IMR-90 (cell line): ENCODE data around the gene TMEM106A. TPM values are rescaled to one million over a fixed set of nuclear protein-coding genes. Genes with fewer than 3 reads are reported as not detected.

Experiments
- ATAC-seq: fragments of 200-7000 bp; cut with Tn5 transposase; 2 replicates; pipeline ENCODE4 v1.9.1; 2020; ENCODE audit warnings: low read depth, mild to moderate bottlenecking, moderate library complexity
- BruUV-seq: library from RNA; stranded (reverse); fragments of 400-500 nt; replicated peaks from 2 replicates; lab custom pipeline; 2021; lab: Mats Ljungman, UMichigan
- CTCF ChIA-PET: fragments of 300-600 bp; formaldehyde crosslinking; extraction: SDS; loops from one replicate; lab custom pipeline; 2021; ENCODE audit warnings: antibody characterized with exemption; lab: Yijun Ruan, JAX
- POLR2A ChIA-PET: fragments of 300-600 bp; sonication (Branson Sonifier 250); formaldehyde crosslinking; loops from one replicate; lab custom pipeline; 2022; ENCODE audit warnings: antibody characterized with exemption; ENCODE audit not compliant: unreplicated experiment; lab: Charles Lee
- DNase-seq: peaks from one replicate; pipeline ENCODE4 v3.0.0; 2013
- H2AFZ ChIP-seq: replicated peaks from 2 replicates; pipeline ENCODE3; 2013; ENCODE audit warnings: low read length, mild to moderate bottlenecking; ENCODE audit not compliant: poor library complexity
- H2AK5ac ChIP-seq: 2 replicates; pipeline ENCODE4 v1.6.1; 2013; ENCODE audit warnings: low read depth, low read length, inconsistent platforms
- H2AK9ac ChIP-seq: replicated peaks from 2 replicates; pipeline ENCODE3; 2013; ENCODE audit warnings: mild to moderate bottlenecking, low read depth, low read length, moderate library complexity; ENCODE audit not compliant: poor library complexity
- H2BK120ac ChIP-seq: 2 replicates; pipeline ENCODE4 v1.6.1; 2013; ENCODE audit warnings: low read depth, low read length, inconsistent platforms
- H2BK15ac ChIP-seq: 3 replicates; pipeline ENCODE4 v1.6.1; 2013; ENCODE audit warnings: low read depth, low read length, inconsistent platforms
- H2BK20ac ChIP-seq: 2 replicates; pipeline ENCODE4 v1.6.1; 2013; ENCODE audit warnings: low read depth, mild to moderate bottlenecking, inconsistent platforms, low read length, moderate library complexity
- H2BK5ac ChIP-seq: 2 replicates; pipeline ENCODE4 v1.6.1; 2013; ENCODE audit warnings: mild to moderate bottlenecking, low read depth, low read length, inconsistent platforms; ENCODE audit not compliant: poor library complexity, severe bottlenecking
- H3K14ac ChIP-seq: replicated peaks from 2 replicates; pipeline ENCODE4 v1.6.1; 2013; ENCODE audit warnings: low read depth, low read length, inconsistent platforms
- H3K18ac ChIP-seq: 2 replicates; pipeline ENCODE4 v1.6.1; 2013; ENCODE audit warnings: low read depth, low read length, control low read depth
- H3K23ac ChIP-seq: 2 replicates; pipeline ENCODE4 v1.6.1; 2013; ENCODE audit warnings: low read depth, low read length, inconsistent platforms
- H3K27ac ChIP-seq: 2 replicates; pipeline ENCODE4 v1.5.1; 2013; ENCODE audit warnings: mild to moderate bottlenecking, control low read depth, low read length; ENCODE audit not compliant: insufficient read depth
- H3K27me3 ChIP-seq: 2 replicates; pipeline ENCODE4 v1.6.1; 2013; ENCODE audit warnings: low read length; ENCODE audit not compliant: control insufficient read depth, insufficient read depth
- H3K36me3 ChIP-seq: 2 replicates; pipeline ENCODE4 v1.6.1; 2013; ENCODE audit warnings: low read length, mixed read lengths; ENCODE audit not compliant: control insufficient read depth, insufficient read depth
- H3K4ac ChIP-seq: 2 replicates; pipeline ENCODE4 v1.6.1; 2013; ENCODE audit warnings: low read depth, low read length, inconsistent platforms
- H3K4me1 ChIP-seq: 2 replicates; pipeline ENCODE4 v1.6.1; 2013; ENCODE audit warnings: low read length, mixed read lengths; ENCODE audit not compliant: control insufficient read depth, insufficient read depth
- H3K4me2 ChIP-seq: 2 replicates; pipeline ENCODE4 v1.6.1; 2013; ENCODE audit warnings: low read depth, mild to moderate bottlenecking, control low read depth, low read length, moderate library complexity
- H3K4me3 ChIP-seq: 2 replicates; pipeline ENCODE4 v1.5.1; 2013; ENCODE audit warnings: low read depth, mild to moderate bottlenecking, control low read depth, low read length, moderate library complexity; ENCODE audit not compliant: insufficient read depth
- H3K56ac ChIP-seq: 2 replicates; pipeline ENCODE4 v1.6.1; 2013; ENCODE audit warnings: low read length, inconsistent platforms; ENCODE audit not compliant: insufficient read depth; ENCODE audit errors: extremely low read depth
- H3K79me1 ChIP-seq, 2 experiments: 2 replicates each; pipeline ENCODE4 v1.6.1; 2013; ENCODE audit warnings: low read length in 2 of 2, inconsistent platforms in 1 of 2, low read depth in 1 of 2
- H3K9ac ChIP-seq: 2 replicates; pipeline ENCODE4 v1.6.1; 2013; ENCODE audit warnings: low read depth, low read length, control low read depth
- H3K9me1 ChIP-seq: 2 replicates; pipeline ENCODE4 v1.6.1; 2013; ENCODE audit warnings: low read length, inconsistent platforms; ENCODE audit not compliant: insufficient read depth
- H3K9me3 ChIP-seq: 2 replicates; pipeline ENCODE4 v1.6.1; 2013; ENCODE audit warnings: low read length; ENCODE audit not compliant: control insufficient read depth, insufficient read depth
- H4K20me1 ChIP-seq: 2 replicates; pipeline ENCODE4 v1.6.1; 2013; ENCODE audit warnings: low read length, inconsistent platforms; ENCODE audit not compliant: insufficient read depth
- H4K5ac ChIP-seq: 2 replicates; pipeline ENCODE4 v1.6.1; 2013; ENCODE audit warnings: mild to moderate bottlenecking, low read depth, low read length, control low read depth
- H4K8ac ChIP-seq, 2 experiments: 2 replicates each; pipeline ENCODE4 v1.6.1; 2013; ENCODE audit warnings: low read depth in 2 of 2, low read length in 2 of 2, control low read depth in 1 of 2, inconsistent platforms in 1 of 2
- H4K91ac ChIP-seq: 2 replicates; pipeline ENCODE4 v1.6.1; 2013; ENCODE audit warnings: low read depth, low read length, inconsistent platforms; ENCODE audit not compliant: insufficient read depth
- MAZ ChIP-seq: IDR thresholded peaks from 2 replicates; pipeline ENCODE4 v1.6.1; 2012; ENCODE audit warnings: low read depth, mild to moderate bottlenecking, low read length, improper control_type of control experiment, moderate library complexity, borderline replicate concordance
- POLR2A ChIP-seq: IDR thresholded peaks from 2 replicates; pipeline ENCODE4 v1.6.1; 2012; ENCODE audit warnings: mild to moderate bottlenecking, low read depth, low read length
- WGBS, 2 experiments: methylation state at CpG; one replicate each; pipeline versions ENCODE4 v1.1.5 to v1.1.7; 2013; ENCODE audit warnings: missing lambda C conversion rate in 2 of 2; ENCODE audit not compliant: insufficient read length in 1 of 2; ENCODE audit errors: extremely low coverage in 2 of 2; 5-methylcytosine and 5-hydroxymethylcytosine counted together
- dilution Hi-C: fragments of 300-500 bp; cut with HindIII; formaldehyde crosslinking; loops from one replicate; pipeline ENCODE4 v1.14.3; 2018; ENCODE audit warnings: low sequenced_read_pairs; ENCODE audit not compliant: unreplicated experiment
- in situ Hi-C: fragments of 300-500 bp; cut with MboI; formaldehyde crosslinking; loops from 3 replicates; pipeline ENCODE4 v1.14.3; 2019; ENCODE audit warnings: low sequenced_read_pairs, inconsistent platforms, mixed read lengths
- intact Hi-C: fragments of 100-400 bp; cut with micrococcal nuclease; formaldehyde crosslinking; loops from 2 replicates; pipeline ENCODE4 v1.10.0; 2022
- polyA plus RNA-seq, 3 experiments: library from polyadenylated mRNA; depleted of rRNA; stranded (reverse); fragments of >200 nt; gene quantifications; 2 replicates each; pipeline ENCODE4 v1.2.3, GENCODE V29; 2012; ENCODE audit warnings: low replicate concordance in 1 of 3
- total RNA-seq: library from RNA; depleted of rRNA; stranded (reverse); fragments of >200 nt; gene quantifications from 2 replicates; pipeline ENCODE4 v1.2.3, GENCODE V29; 2012
- TF ChIP-seq, protein P1 (sequence below): conservative IDR thresholded peaks from 2 replicates; pipeline ENCODE4 v1.5.1; 2012; ENCODE audit warnings: mild to moderate bottlenecking, low read depth, low read length, improper control_type of control experiment

TMEM106A gene
- total and polyA plus RNA-seq, 2 of the 4 experiments (the other 2 are of a cell fraction): 2.2 to 7.5 TPM

DNA sequence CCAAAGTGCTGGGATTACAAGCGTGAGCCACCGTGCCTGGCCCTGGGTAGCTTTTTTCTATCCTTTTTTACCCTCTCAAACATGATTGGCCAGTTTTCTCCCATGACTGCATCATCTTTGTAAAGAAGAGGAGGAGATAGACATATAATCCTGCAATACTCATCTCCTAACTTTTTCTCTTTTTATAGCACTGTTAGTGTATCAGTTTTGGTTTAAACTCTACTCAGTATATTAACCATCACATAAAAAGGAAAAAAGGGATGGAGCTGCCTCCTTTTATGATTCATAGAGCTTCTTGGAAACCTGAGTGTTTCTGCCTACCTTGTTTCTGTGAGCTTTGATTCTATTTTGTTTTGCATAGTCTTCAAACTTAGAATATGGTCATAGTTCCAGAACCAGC, 12.0 kb upstream of the TMEM106A start:
- Histone ChIP-seq H2AK5ac (no peak overlapping the region), H3K9me3 (no peaks in the 10 kb centered on the region), H4K91ac (no peak overlapping the region), H2BK5ac (no peak overlapping the region), H3K4me3 (no peak overlapping the region), H3K4ac (no peak overlapping the region), H3K9me1 (no peaks in the 10 kb centered on the region; the same call in 1 of the 2 replicates), H2BK120ac (no peak overlapping the region), H3K18ac (no peak overlapping the region), H3K79me1 (peaks cover 0 to 10% of the 10 kb centered on the region in 2 experiments; a peak in 2 of 4 replicates), H3K9ac (no peak overlapping the region), H3K56ac (no peak overlapping the region), H2BK20ac (no peak overlapping the region), H4K8ac (no peak overlapping the region), H2BK15ac (no peak overlapping the region), H3K36me3 (peaks cover 71% of the 10 kb centered on the region), H3K23ac (no peak overlapping the region), H3K14ac (no peak overlapping the region), H3K27ac (no peak overlapping the region), H4K20me1 (no peaks in the 10 kb centered on the region), H4K5ac (no peak overlapping the region), H3K4me1 (no peaks in the 10 kb centered on the region), H3K27me3 (no peaks in the 10 kb centered on the region), H3K4me2 (no peak overlapping the region), H2AFZ (no peak overlapping the region), H2AK9ac (no peak overlapping the region)
- no CpG with 5 or more reads among the region's 2 CpGs for WGBS, 2 experiments
- intact Hi-C loops (no loop called here), dilution Hi-C loops (no loop called here), in situ Hi-C loops (loop anchor here (25.0 kb wide), 2 partner anchors 113 to 288 kb away; partner anchors contain the start of gene DHX8)
- ChIA-PET CTCF (interaction anchor here (0.6 to 2.2 kb wide), 2 partner anchors 10 to 263 kb away, joined by 3 to 7 read pairs; no protein-coding TSS in a partner anchor), POLR2A (no interaction called here)
- DNase-seq (no peak), ATAC-seq (no peak)
- TF ChIP-seq MAZ (no peak), POLR2A (no peak)
- TF ChIP-seq, protein P1, sequence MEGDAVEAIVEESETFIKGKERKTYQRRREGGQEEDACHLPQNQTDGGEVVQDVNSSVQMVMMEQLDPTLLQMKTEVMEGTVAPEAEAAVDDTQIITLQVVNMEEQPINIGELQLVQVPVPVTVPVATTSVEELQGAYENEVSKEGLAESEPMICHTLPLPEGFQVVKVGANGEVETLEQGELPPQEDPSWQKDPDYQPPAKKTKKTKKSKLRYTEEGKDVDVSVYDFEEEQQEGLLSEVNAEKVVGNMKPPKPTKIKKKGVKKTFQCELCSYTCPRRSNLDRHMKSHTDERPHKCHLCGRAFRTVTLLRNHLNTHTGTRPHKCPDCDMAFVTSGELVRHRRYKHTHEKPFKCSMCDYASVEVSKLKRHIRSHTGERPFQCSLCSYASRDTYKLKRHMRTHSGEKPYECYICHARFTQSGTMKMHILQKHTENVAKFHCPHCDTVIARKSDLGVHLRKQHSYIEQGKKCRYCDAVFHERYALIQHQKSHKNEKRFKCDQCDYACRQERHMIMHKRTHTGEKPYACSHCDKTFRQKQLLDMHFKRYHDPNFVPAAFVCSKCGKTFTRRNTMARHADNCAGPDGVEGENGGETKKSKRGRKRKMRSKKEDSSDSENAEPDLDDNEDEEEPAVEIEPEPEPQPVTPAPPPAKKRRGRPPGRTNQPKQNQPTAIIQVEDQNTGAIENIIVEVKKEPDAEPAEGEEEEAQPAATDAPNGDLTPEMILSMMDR: no peak
- BruUV-seq: no TSS peak
